Peyer's patch (tissue), 4 donors: ENCODE data around the gene SYCE3.

Source experiments
- CTCF ChIP-seq, 6 experiments: fragments of 450-650 bp in 4 of 6; fragments of 200-600 bp in 2 of 6; sonication (generic) in 1 of 6; IDR thresholded peaks; one replicate each; pipeline ENCODE4 v1.5.1; 2017 to 2019; ENCODE audit warnings: antibody characterized with exemption in 6 of 6, mild to moderate bottlenecking in 3 of 6, moderate library complexity in 1 of 6
- POLR2A ChIP-seq, 2 donors: fragments of 450-650 bp; IDR thresholded peaks; one replicate each; pipeline ENCODE4 v1.5.1; 2017; ENCODE audit warnings: antibody characterized with exemption in 2 of 2, mild to moderate bottlenecking in 2 of 2, moderate library complexity in 2 of 2

GRCh38 chr22:50600538-50600937 is 37.8 kb upstream of the SYCE3 start, which contains the start of gene MAPK8IP2:
- TF ChIP-seq CTCF (IDR thresholded peaks at IDR 0.05) (no peak), POLR2A (IDR thresholded peaks at IDR 0.05) (no peak)
